Peyer's patch (tissue), 4 donors: Measurements from ENCODE around the gene MOB3C. TPM values are rescaled to one million over a fixed set of nuclear protein-coding genes. Genes with fewer than 3 reads are reported as not detected.
A peak's percentile ranks its signal among the peaks of the same experiment; 100 is the strongest.

Experiments used
- DNase-seq, 3 donors: peaks; one replicate each; pipeline ENCODE4 v3.0.0-alpha.2; 2017 to 2019
- H3K27ac ChIP-seq, 4 donors: fragments of 200-600 bp; sonication (generic); one replicate each; pipeline ENCODE4 v1.5.1; 2016 to 2019
- H3K27me3 ChIP-seq, 2 donors: fragments of 200-600 bp; sonication (generic); one replicate each; pipeline ENCODE4 v1.5.1; 2019
- H3K36me3 ChIP-seq, 3 donors: fragments of 200-600 bp; sonication (generic); one replicate each; pipeline ENCODE4 v1.5.1; 2016 to 2019
- H3K4me1 ChIP-seq, 4 donors: fragments of 200-600 bp; sonication (generic); one replicate each; pipeline ENCODE4 v1.5.1; 2016 to 2019
- H3K4me3 ChIP-seq, 4 donors: fragments of 200-600 bp; sonication (generic); 1 replicate in 3 of 4; 2 replicates in 1 of 4; pipeline ENCODE4 v1.5.1; 2016 to 2019; ENCODE audit warnings: mild to moderate bottlenecking in 1 of 4
- H3K9me3 ChIP-seq, 4 donors: fragments of 200-600 bp; sonication (generic); one replicate each; pipeline ENCODE4 v1.5.1; 2016 to 2019; ENCODE audit warnings: mild to moderate bottlenecking in 1 of 4
- CTCF ChIP-seq, 6 experiments: fragments of 450-650 bp in 4 of 6; fragments of 200-600 bp in 2 of 6; sonication (generic) in 1 of 6; IDR thresholded peaks; one replicate each; pipeline ENCODE4 v1.5.1; 2017 to 2019; ENCODE audit warnings: antibody characterized with exemption in 6 of 6, mild to moderate bottlenecking in 3 of 6, moderate library complexity in 1 of 6
- POLR2A ChIP-seq, 2 donors: fragments of 450-650 bp; IDR thresholded peaks; one replicate each; pipeline ENCODE4 v1.5.1; 2017; ENCODE audit warnings: antibody characterized with exemption in 2 of 2, mild to moderate bottlenecking in 2 of 2, moderate library complexity in 2 of 2
- total RNA-seq, 4 donors: library from RNA; depleted of rRNA; stranded (reverse); fragments of >200 nt; gene quantifications; one replicate each; pipeline ENCODE4 v1.1.0, GENCODE V29; 2016

The MOB3C gene
- total RNA-seq, 4 donors from 2014 or later, result 7.7 to 22.3 (median 14.5) TPM

DNA sequence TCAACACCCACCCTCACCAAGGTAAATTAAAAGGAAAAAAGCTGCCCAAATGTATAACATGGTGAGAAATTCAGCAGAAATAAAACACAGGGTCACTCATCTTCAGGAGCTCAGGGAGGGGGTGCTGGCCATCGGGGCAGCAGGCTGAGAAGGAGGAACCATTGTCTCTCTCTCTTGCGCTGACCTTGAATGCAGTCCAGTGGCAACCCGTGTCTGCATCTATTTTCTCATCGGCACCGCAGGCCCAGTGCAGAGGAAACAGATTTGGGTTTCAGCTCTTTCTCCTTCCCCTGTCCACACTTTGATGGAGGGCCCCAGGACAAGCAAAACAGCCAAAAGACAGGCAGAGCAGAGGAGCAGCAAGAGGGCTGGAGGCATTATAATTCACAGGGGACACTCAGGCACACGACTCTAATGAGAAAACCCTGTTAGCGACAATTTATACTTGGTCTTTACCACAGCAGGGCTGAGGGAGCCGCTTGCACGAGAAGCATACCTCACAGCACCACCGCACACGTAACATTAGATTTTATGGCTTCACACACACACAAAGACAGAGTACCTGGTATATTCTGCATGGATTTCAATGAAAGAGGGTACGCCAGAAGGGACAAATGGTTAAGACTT is 31.2 kb downstream of the MOB3C start:
- peaks cover 0 to 62% (median 0%) of the 10 kb centered on the region in 3 donors for H3K36me3 ChIP-seq

GRCh38 chr1:46583494-46583893 is 33.1 kb downstream of the MOB3C start:
- Histone ChIP-seq H3K4me3 (no peak overlapping the region), H3K36me3 (peaks cover 0 to 65% (median 0%) of the 10 kb centered on the region in 3 donors), H3K27me3 (no peaks in the 10 kb centered on the region), H3K9me3 (no peaks in the 10 kb centered on the region), H3K4me1 (peaks cover 0 to 13% (median 0%) of the 10 kb centered on the region in 4 donors), H3K27ac (peak overlapping the region in 1 of 4 donors; percentile 25)
- no peak for TF ChIP-seq CTCF (IDR thresholded peaks at IDR 0.05)
- no peak for TF ChIP-seq POLR2A (IDR thresholded peaks at IDR 0.05)
- no peak for DNase-seq

More for the DNA sequence above, 31.2 kb downstream of the MOB3C start:
- TF ChIP-seq CTCF (IDR thresholded peaks at IDR 0.05) (no peak), POLR2A (IDR thresholded peaks at IDR 0.05) (no peak)
- Histone ChIP-seq H3K27ac (no peak overlapping the region), H3K4me3 (no peak overlapping the region), H3K9me3 (no peaks in the 10 kb centered on the region), H3K27me3 (no peaks in the 10 kb centered on the region), H3K4me1 (peaks cover 0 to 13% (median 0%) of the 10 kb centered on the region in 4 donors)
- no peak for DNase-seq

DNA sequence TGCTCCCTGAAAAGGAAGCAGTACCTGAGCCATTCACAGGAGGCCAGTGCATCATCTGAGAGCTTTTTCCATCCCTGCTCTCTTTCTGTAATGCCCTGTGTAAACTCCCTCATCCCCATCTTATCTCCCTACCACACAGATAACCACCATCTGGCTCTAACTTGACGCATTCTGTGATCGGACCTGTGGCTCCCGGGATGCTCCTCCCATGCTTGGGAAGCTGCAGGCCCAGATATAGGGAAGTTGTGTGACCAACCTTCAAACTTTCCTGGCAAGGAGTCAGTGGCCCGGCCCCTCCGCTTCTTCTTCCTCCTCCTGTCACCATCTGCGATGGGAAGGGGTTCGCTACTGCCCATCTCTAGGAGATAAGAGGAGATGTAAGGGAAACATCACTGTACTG is 33.6 kb downstream of the MOB3C start:
- DNase-seq, result no peak
- TF ChIP-seq CTCF (IDR thresholded peaks at IDR 0.05), result no peak
- no peak for TF ChIP-seq POLR2A (IDR thresholded peaks at IDR 0.05)
- Histone ChIP-seq H3K4me3 (no peak overlapping the region), H3K27ac (peak overlapping the region in 3 of 4 donors; percentile 17 to 68 (median 49)), H3K36me3 (peaks cover 0 to 69% (median 0%) of the 10 kb centered on the region in 3 donors), H3K27me3 (no peaks in the 10 kb centered on the region), H3K9me3 (no peaks in the 10 kb centered on the region), H3K4me1 (peaks cover 0 to 13% (median 0%) of the 10 kb centered on the region in 4 donors)

- Histone ChIP-seq H3K9me3 (no peaks in the 10 kb centered on the region), H3K4me1 (peaks cover 0 to 13% (median 0%) of the 10 kb centered on the region in 4 donors), H3K27me3 (no peaks in the 10 kb centered on the region), H3K4me3 (no peak overlapping the region), H3K27ac (peak overlapping the region; percentile 17 to 68 (median 40)), H3K36me3 (peaks cover 0 to 80% (median 0%) of the 10 kb centered on the region in 3 donors)
- TF ChIP-seq CTCF (IDR thresholded peaks at IDR 0.05), result no peak
- TF ChIP-seq POLR2A (IDR thresholded peaks at IDR 0.05), result no peak
- no peak for DNase-seq
Measured at GRCh38 chr1:46581681-46582455, 34.7 kb downstream of the MOB3C start.

DNA sequence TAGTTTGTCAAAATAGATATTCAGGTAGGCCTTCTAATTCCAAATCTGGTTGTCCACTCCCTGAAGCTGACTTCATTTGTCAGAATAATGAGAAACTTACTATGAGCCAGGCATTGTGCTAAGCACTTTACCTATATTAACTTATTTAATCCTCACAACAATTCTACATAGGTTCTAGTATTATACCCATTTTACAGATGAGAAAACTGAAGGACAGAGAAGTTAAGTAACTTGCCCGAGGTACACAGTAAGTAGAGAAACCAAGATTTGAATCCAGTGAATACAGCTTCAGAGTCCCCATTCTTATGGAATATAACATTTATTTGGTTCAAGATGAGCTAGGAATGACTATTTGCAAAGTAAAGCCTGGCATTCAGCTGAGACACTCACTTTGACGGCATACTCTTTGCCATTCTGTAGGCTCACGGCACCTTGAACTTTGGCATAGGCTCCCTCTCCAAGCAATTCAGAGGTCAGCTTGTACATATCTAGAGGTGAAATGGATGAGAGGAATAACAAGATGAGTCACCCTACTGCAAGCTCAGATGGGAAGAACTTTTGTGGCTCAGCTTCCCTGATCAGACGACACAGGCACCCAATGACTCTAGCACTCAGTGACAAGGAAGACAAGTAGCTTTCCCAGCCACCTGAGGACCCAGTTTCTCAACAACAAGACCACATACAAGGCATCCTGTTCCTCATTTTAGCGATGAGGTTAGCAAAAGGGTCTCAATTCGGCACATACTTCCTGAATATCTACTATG is 36.3 kb downstream of the MOB3C start:
- Histone ChIP-seq H3K27ac (peak overlapping the region in 1 of 4 donors; percentile 49), H3K9me3 (no peaks in the 10 kb centered on the region), H3K36me3 (peaks cover 0 to 89% (median 0%) of the 10 kb centered on the region in 3 donors), H3K4me3 (no peak overlapping the region), H3K4me1 (peaks cover 0 to 13% (median 0%) of the 10 kb centered on the region in 4 donors), H3K27me3 (no peaks in the 10 kb centered on the region)
- TF ChIP-seq CTCF (IDR thresholded peaks at IDR 0.05), result no peak
- no peak for TF ChIP-seq POLR2A (IDR thresholded peaks at IDR 0.05)
- DNase-seq, result no peak
